GM10266 (cell line): ENCODE data around the gene TMEM154.

Experiments
- DNase-seq: peaks from one replicate; pipeline ENCODE4 v3.0.0; 2012; ENCODE audit errors: extremely low spot score
- CTCF ChIP-seq: IDR thresholded peaks from 2 replicates; pipeline ENCODE4 v1.5.1; 2012; ENCODE audit warnings: mild to moderate bottlenecking, low read depth; ENCODE audit not compliant: control insufficient read depth, insufficient read depth; ENCODE audit errors: missing control alignments

Gene TMEM154

GRCh38 chr4:152629908-152630307 lies 49.9 kb downstream of the TMEM154 start:
- TF ChIP-seq CTCF, result no peak
- DNase-seq, result no peak

GRCh38 chr4:152628128-152628527 lies 51.7 kb downstream of the TMEM154 start:
- DNase-seq, result no peak
- TF ChIP-seq CTCF, result no peak

- no peak for DNase-seq
- TF ChIP-seq CTCF, result no peak
These were observed 53.0 kb downstream of the TMEM154 start for GRCh38 chr4:152626790-152627189.

GRCh38 chr4:152620915-152621314 lies 58.9 kb downstream of the TMEM154 start:
- DNase-seq, result no peak
- no peak for TF ChIP-seq CTCF

GRCh38 chr4:152620218-152620617 lies 59.6 kb downstream of the TMEM154 start:
- TF ChIP-seq CTCF, result no peak
- no peak for DNase-seq

GRCh38 chr4:152619556-152619955 lies 60.2 kb downstream of the TMEM154 start:
- no peak for DNase-seq
- no peak for TF ChIP-seq CTCF

GRCh38 chr4:152618971-152619370 lies 60.8 kb downstream of the TMEM154 start:
- TF ChIP-seq CTCF, result no peak
- DNase-seq, result no peak

- no peak for TF ChIP-seq CTCF
- no peak for DNase-seq
These were observed 63.0 kb downstream of the TMEM154 start for GRCh38 chr4:152616804-152617203.
